PC-9 (cell line): ENCODE measurements around the gene SPOCK3. TPM values are rescaled to one million over a fixed set of nuclear protein-coding genes. Genes with fewer than 3 reads are reported as not detected.

Experiments
- BruUV-seq: library from RNA; stranded (reverse); fragments of 400-500 nt; replicated peaks from 2 replicates; lab custom pipeline; 2021; lab: Mats Ljungman, UMichigan
- CTCF ChIA-PET: fragments of 300-600 bp; sonication (Branson Sonifier 250); formaldehyde crosslinking; loops from one replicate; lab custom pipeline; 2022; ENCODE audit warnings: antibody characterized with exemption; lab: Charles Lee
- POLR2A ChIA-PET: fragments of 300-600 bp; sonication (Branson Sonifier 250); formaldehyde crosslinking; loops from one replicate; lab custom pipeline; 2022; ENCODE audit warnings: antibody characterized with exemption; ENCODE audit not compliant: unreplicated experiment; lab: Charles Lee
- DNase-seq, 2 experiments: peaks; one replicate each; pipeline versions ENCODE4 v3.0.0 to v3.0.0-alpha.2; 2015 to 2022; ENCODE audit warnings: mixed read lengths in 1 of 2
- H2AFZ ChIP-seq: fragments of 200-600 bp; sonication (generic); 2 replicates; pipeline ENCODE4 v1.8.1; 2017; ENCODE audit warnings: antibody characterized with exemption
- H3F3A ChIP-seq: fragments of 200-600 bp; sonication (generic); 2 replicates; pipeline ENCODE4 v1.8.1; 2017; ENCODE audit warnings: antibody characterized with exemption, mild to moderate bottlenecking, low read depth; ENCODE audit not compliant: insufficient read depth
- H3K27ac ChIP-seq: fragments of 200-600 bp; sonication (generic); 2 replicates; pipeline ENCODE4 v1.6.1; 2016; ENCODE audit warnings: mixed run types
- H3K27me3 ChIP-seq: fragments of 200-600 bp; sonication (generic); 2 replicates; pipeline ENCODE4 v1.6.1; 2016; ENCODE audit warnings: low read depth, mixed run types; ENCODE audit not compliant: insufficient read depth
- H3K36me3 ChIP-seq: fragments of 200-600 bp; sonication (generic); 2 replicates; pipeline ENCODE4 v1.6.1; 2016; ENCODE audit warnings: low read depth, mixed run types
- H3K4me1 ChIP-seq: fragments of 200-600 bp; sonication (generic); replicated peaks from 2 replicates; pipeline ENCODE4 v1.6.1; 2016; ENCODE audit warnings: mixed run types; ENCODE audit not compliant: insufficient read depth
- H3K4me2 ChIP-seq: fragments of 200-600 bp; sonication (generic); 2 replicates; pipeline ENCODE4 v1.6.1; 2017; ENCODE audit warnings: mixed run types
- H3K4me3 ChIP-seq: fragments of 200-600 bp; sonication (generic); 2 replicates; pipeline ENCODE4 v1.6.1; 2016; ENCODE audit warnings: mixed run types
- H3K79me2 ChIP-seq: fragments of 200-600 bp; sonication (generic); 2 replicates; pipeline ENCODE4 v1.6.1; 2017; ENCODE audit warnings: low read depth, mixed run types
- H3K9me2 ChIP-seq: fragments of 200-600 bp; sonication (generic); 2 replicates; pipeline ENCODE4 v1.8.1; 2017; ENCODE audit warnings: mild to moderate bottlenecking; ENCODE audit not compliant: insufficient read depth
- H3K9me3 ChIP-seq: fragments of 200-600 bp; sonication (generic); 2 replicates; pipeline ENCODE4 v1.8.1; 2016; ENCODE audit warnings: low read depth; ENCODE audit not compliant: insufficient read depth
- H4K20me1 ChIP-seq: fragments of 200-600 bp; sonication (generic); 2 replicates; pipeline ENCODE4 v1.8.1; 2017; ENCODE audit not compliant: insufficient read depth
- CTCF ChIP-seq: fragments of 200-600 bp; sonication (generic); conservative IDR thresholded peaks from 2 replicates; pipeline ENCODE4 v1.6.1; 2017; ENCODE audit warnings: mixed run types, antibody characterized with exemption, mild to moderate bottlenecking, moderate library complexity
- EZH2 ChIP-seq: fragments of 200-600 bp; sonication (generic); IDR thresholded peaks from 2 replicates; pipeline ENCODE4 v1.8.0; 2017; ENCODE audit warnings: antibody characterized with exemption, low read depth
- intact Hi-C: fragments of 100-400 bp; cut with micrococcal nuclease; formaldehyde crosslinking; loops from one replicate; pipeline ENCODE4 v1.10.0; 2022; ENCODE audit not compliant: unreplicated experiment
- total RNA-seq: library from RNA; stranded (reverse); gene quantifications from 2 replicates; pipeline ENCODE4 v1.2.3, GENCODE V29; 2021

Gene SPOCK3
- total RNA-seq, 1 experiment from 2014 or later = not detected

- ChIA-PET CTCF (no interaction called here), POLR2A (no interaction called here)
- H4K20me1 ChIP-seq = no peaks in the 10 kb centered on the region
- H3F3A ChIP-seq = no peaks in the 10 kb centered on the region
- H3K9me2 ChIP-seq = no peaks in the 10 kb centered on the region
- no peak for DNase-seq
- TF ChIP-seq CTCF = no peak
- TF ChIP-seq EZH2 = no peak
- no peak overlapping the region for H3K4me3 ChIP-seq
- BruUV-seq = no TSS peak
- no peak overlapping the region for H2AFZ ChIP-seq
- intact Hi-C loops = no loop called here
- no peak overlapping the region for H3K27ac ChIP-seq
- H3K27me3 ChIP-seq = no peaks in the 10 kb centered on the region
- H3K4me2 ChIP-seq = no peak overlapping the region
- H3K4me1 ChIP-seq = no peaks in the 10 kb centered on the region
- no peaks in the 10 kb centered on the region for H3K36me3 ChIP-seq
- no peaks in the 10 kb centered on the region for H3K79me2 ChIP-seq
- no peaks in the 10 kb centered on the region for H3K9me3 ChIP-seq
These were observed 338.5 kb downstream of the SPOCK3 start for GRCh38 chr4:166895771-166896170.

DNA sequence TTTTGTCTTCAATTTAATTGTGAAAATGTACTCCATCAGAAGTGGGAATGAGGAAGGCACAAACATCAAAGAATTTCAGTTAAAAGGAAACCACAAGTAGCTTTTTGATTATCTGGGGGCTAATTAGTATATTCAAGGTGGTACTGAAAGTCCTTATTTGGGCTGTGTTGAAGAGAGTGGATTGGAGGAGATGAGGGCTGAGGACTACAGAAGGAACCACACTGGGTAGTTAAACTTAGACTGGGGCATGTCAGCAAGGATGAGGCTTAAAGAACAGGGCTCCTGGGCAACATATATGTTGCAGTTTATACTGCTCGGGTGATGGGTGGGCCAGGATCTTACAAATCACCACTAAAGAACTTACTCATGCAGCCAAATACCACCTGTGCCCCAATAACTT lies 346.8 kb downstream of the SPOCK3 start:
- Histone ChIP-seq H2AFZ (no peak overlapping the region), H3K27ac (no peak overlapping the region), H3K9me3 (no peaks in the 10 kb centered on the region), H3K27me3 (no peaks in the 10 kb centered on the region), H4K20me1 (no peaks in the 10 kb centered on the region), H3K4me1 (no peaks in the 10 kb centered on the region), H3K9me2 (no peaks in the 10 kb centered on the region), H3F3A (no peaks in the 10 kb centered on the region), H3K4me3 (no peak overlapping the region), H3K4me2 (no peak overlapping the region), H3K36me3 (no peaks in the 10 kb centered on the region), H3K79me2 (no peaks in the 10 kb centered on the region)
- DNase-seq = no peak
- ChIA-PET CTCF (no interaction called here), POLR2A (no interaction called here)
- TF ChIP-seq CTCF (no peak), EZH2 (no peak)
- intact Hi-C loops = no loop called here
- no TSS peak for BruUV-seq

DNA sequence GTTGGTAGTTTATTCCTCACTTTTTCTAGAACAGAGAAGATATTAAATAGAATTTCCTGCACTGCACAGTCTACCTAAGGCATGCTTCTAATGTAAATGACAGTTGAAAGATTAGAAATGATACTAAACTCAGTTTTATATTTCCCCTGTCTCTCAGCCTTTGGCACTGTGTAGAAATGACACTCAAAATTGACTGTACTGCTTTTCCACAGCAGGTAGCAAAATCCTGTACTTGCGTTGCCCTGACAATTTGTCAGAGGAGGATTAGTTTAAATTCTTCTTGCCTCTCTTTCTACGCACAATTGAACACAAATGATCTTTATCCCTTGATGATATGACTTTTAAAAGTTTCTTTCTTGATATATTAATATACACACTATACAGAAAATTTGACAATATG lies 347.6 kb downstream of the SPOCK3 start:
- Histone ChIP-seq H3K27ac (no peak overlapping the region), H3K4me3 (no peak overlapping the region), H3K9me3 (no peaks in the 10 kb centered on the region), H3K4me2 (no peak overlapping the region), H4K20me1 (no peaks in the 10 kb centered on the region), H3K79me2 (no peaks in the 10 kb centered on the region), H3K27me3 (no peaks in the 10 kb centered on the region), H3F3A (no peaks in the 10 kb centered on the region), H3K36me3 (no peaks in the 10 kb centered on the region), H2AFZ (no peak overlapping the region), H3K9me2 (no peaks in the 10 kb centered on the region), H3K4me1 (no peaks in the 10 kb centered on the region)
- BruUV-seq = no TSS peak
- ChIA-PET CTCF (no interaction called here), POLR2A (no interaction called here)
- no peak for DNase-seq
- TF ChIP-seq EZH2 (no peak), CTCF (no peak)
- intact Hi-C loops = no loop called here
